ENCODE data around the gene ZNG1C. TPM values are rescaled to one million over a fixed set of nuclear protein-coding genes. Genes with fewer than 3 reads are reported as not detected.
A peak's percentile ranks its signal among the peaks of the same experiment; 100 is the strongest.
"Not testable (repeated sequence)": the region's sequence is repeated elsewhere in the genome, so short reads cannot be mapped to it uniquely, and the experiment has no call there.

The ZNG1C gene
- total RNA-seq = 10 to 100 TPM; 10.2 to 40.4 (median 26.4) TPM

GRCh38 chr9:68241683-68242082 lies at the start of gene ZNG1C:
ZNG1C (plus strand) TSS chr9:68241983; CDS start chr9:68242032, 49 bp downstream.
- not testable (repeated sequence) for H3K4me3 ChIP-seq; H3K4me1 ChIP-seq; H3K27me3 ChIP-seq; H3K27ac ChIP-seq; DNase-seq; H3K9me3 ChIP-seq; ATAC-seq (ENCODE audit: low FRiP score in 2 of 2); H3K36me3 ChIP-seq
- WGBS, 2 donors = no CpG with 5 or more reads among the region's 32 CpGs

DNA sequence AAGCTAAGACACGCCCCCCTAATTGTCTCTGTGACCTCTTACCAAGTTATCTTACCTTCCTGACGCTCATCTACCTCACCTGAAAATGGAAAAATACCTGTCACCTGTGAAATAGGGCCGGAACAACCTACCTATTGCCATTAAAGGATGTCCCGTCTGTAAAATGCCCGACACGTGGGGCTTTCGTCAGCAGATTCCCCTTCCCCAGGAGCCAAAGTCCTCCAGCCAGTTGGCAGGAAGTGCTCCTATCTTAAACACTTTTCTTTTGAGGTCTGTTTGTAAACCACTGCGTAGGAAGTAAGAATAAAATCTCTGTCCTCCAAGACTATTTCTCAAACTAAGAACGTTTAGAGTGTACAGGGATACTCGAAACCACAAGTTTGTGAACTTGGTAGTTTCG lies 654 bp downstream of the ZNG1C start:
- not testable (repeated sequence) for H3K27ac ChIP-seq; ATAC-seq (ENCODE audit: low FRiP score in 2 of 2)
- WGBS, 2 donors = no CpG with 5 or more reads among the region's 11 CpGs

DNA sequence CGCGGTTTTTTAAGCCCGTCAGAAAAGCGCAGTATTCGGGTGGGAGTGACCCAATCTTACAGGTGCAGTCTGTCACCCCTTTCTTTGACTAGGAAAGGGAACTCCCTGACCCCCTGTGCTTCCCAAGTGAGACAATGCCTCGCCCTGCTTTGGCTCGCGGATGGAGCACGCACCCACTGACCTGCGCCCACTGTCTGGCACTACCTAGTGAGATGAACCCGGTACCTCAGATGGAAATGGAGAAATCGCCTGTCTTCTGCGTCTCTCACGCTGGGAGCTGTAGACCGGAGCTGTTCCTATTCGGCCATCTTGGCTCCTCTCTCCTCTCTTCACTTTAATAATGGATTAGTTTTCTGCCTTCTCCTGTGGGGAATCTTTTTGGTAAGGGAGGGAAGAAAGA lies 39.3 kb downstream of the ZNG1C start:
- H3K9me3 ChIP-seq; H3K4me3 ChIP-seq; H3K27me3 ChIP-seq; H3K27ac ChIP-seq; H3K4me1 ChIP-seq; H3K36me3 ChIP-seq; ATAC-seq (ENCODE audit: low FRiP score in 2 of 2): not testable (repeated sequence)
- peak in 1 of 2 donors; percentile 34 for DNase-seq
- WGBS, 2 donors = 98% methylated on average over 7 to 11 of the region's 16 CpGs

More for the DNA sequence above, 654 bp downstream of the ZNG1C start:
- H3K27me3 ChIP-seq, H3K36me3 ChIP-seq, H3K9me3 ChIP-seq, H3K4me3 ChIP-seq, H3K4me1 ChIP-seq, DNase-seq: not testable (repeated sequence)

DNA sequence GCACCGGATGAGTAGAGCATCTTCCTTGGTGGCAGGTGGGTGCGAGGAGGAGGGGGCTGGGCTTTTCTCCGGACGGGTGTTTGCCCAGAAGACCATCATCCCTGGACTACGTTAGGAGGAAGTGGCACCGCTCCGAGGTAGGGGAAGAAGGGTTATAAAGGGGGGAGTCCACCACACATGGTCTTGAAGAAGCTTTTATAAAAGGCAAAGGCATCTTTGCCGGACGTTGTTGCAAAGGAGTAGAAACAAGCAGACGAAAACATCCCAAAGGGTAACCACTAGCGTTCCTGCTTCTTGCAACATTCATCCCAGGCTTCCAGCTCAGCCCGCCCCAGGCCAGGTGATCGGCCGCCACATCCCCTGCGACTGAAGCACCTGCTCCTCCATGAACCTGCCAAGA lies 60.8 kb downstream of the ZNG1C start, which contains the start of gene FOXD4L3:
TSS of gene FOXD4L3 (plus strand) at position 301 of the 400 bp plus-strand sequence. CDS start at position 386, 85 bp downstream.
- not testable (repeated sequence) for H3K4me3 ChIP-seq; DNase-seq; H3K4me1 ChIP-seq; H3K27me3 ChIP-seq; H3K27ac ChIP-seq; ATAC-seq (ENCODE audit: low FRiP score in 2 of 2); H3K36me3 ChIP-seq; H3K9me3 ChIP-seq
- no CpG with 5 or more reads among the region's 15 CpGs for WGBS, 2 donors

- H3K4me3 ChIP-seq; H3K27ac ChIP-seq; H3K36me3 ChIP-seq; H3K9me3 ChIP-seq; ATAC-seq (ENCODE audit: low FRiP score in 2 of 2); H3K27me3 ChIP-seq; H3K4me1 ChIP-seq: not testable (repeated sequence)
- WGBS, 2 donors = no CpG with 5 or more reads among the region's 30 CpGs
- DNase-seq = peak in 1 of 2 donors; percentile 22
Observed at GRCh38 chr9:68303771-68304170, 62.0 kb downstream of the ZNG1C start.

- ATAC-seq (ENCODE audit: low FRiP score in 2 of 2); H3K9me3 ChIP-seq; H3K27ac ChIP-seq; H3K4me1 ChIP-seq; H3K27me3 ChIP-seq; H3K36me3 ChIP-seq; H3K4me3 ChIP-seq; DNase-seq: not testable (repeated sequence)
- WGBS, 2 donors = no CpG with 5 or more reads among the region's 21 CpGs
Observed at GRCh38 chr9:68304212-68304611, 62.4 kb downstream of the ZNG1C start.

GRCh38 chr9:68304777-68305176 lies 63.0 kb downstream of the ZNG1C start:
- not testable (repeated sequence) for ATAC-seq (ENCODE audit: low FRiP score in 2 of 2); H3K27me3 ChIP-seq; H3K36me3 ChIP-seq; H3K9me3 ChIP-seq; H3K4me1 ChIP-seq; H3K4me3 ChIP-seq; DNase-seq; H3K27ac ChIP-seq
- 14 to 23% methylated on average over 2 to 3 of the region's 4 CpGs for WGBS, 2 donors

GRCh38 chr9:68305680-68306285 lies 64.0 kb downstream of the ZNG1C start:
- not testable (repeated sequence) for H3K27me3 ChIP-seq, H3K36me3 ChIP-seq, H3K4me1 ChIP-seq, H3K9me3 ChIP-seq, DNase-seq, H3K4me3 ChIP-seq, H3K27ac ChIP-seq
- 21 to 32% methylated on average over 8 to 9 of the region's 21 CpGs for WGBS, 2 donors
- peak in 1 of 2 donors; percentile 33 for ATAC-seq (ENCODE audit: low FRiP score in 2 of 2)

GRCh38 chr9:68306391-68306964 lies 64.7 kb downstream of the ZNG1C start:
- H3K27me3 ChIP-seq, H3K9me3 ChIP-seq, H3K36me3 ChIP-seq, H3K4me3 ChIP-seq, H3K27ac ChIP-seq, H3K4me1 ChIP-seq: not testable (repeated sequence)
- ATAC-seq (ENCODE audit: low FRiP score in 2 of 2) (peak; percentile 40 to 67), DNase-seq (peak in 1 of 2 donors; percentile 46)
- WGBS, 2 donors = 38% methylated on average over 10 of the region's 37 CpGs; no CpG with 5 or more reads in 1 of the 2 donors

DNA sequence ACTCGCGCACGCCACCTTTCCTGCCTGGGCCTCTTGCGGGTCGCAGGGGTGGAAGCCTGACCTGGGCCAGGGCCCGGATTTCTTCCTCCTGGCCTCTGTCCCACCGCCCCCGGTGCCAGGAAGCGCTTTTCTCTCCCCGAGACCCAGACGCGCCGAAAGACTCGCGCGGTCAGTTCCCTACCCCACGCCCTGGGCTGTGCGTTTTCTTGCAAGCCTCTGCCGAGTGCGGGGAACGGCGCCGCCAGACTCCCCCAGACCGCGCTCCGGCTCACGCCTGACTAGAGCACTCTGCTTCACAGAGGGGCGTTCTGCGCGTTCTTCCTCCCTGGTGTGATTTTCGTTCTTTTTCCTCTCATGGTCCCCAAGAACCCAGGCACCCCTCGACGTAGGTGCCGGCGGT lies 65.3 kb downstream of the ZNG1C start:
- WGBS, 2 donors = 49% methylated on average over 16 of the region's 35 CpGs; no CpG with 5 or more reads in 1 of the 2 donors
- not testable (repeated sequence) for H3K9me3 ChIP-seq, H3K27me3 ChIP-seq, H3K4me3 ChIP-seq, H3K36me3 ChIP-seq, H3K4me1 ChIP-seq, H3K27ac ChIP-seq
- DNase-seq (peak in 1 of 2 donors; percentile 69), ATAC-seq (ENCODE audit: low FRiP score in 2 of 2) (peak; percentile 49 to 58)

DNA sequence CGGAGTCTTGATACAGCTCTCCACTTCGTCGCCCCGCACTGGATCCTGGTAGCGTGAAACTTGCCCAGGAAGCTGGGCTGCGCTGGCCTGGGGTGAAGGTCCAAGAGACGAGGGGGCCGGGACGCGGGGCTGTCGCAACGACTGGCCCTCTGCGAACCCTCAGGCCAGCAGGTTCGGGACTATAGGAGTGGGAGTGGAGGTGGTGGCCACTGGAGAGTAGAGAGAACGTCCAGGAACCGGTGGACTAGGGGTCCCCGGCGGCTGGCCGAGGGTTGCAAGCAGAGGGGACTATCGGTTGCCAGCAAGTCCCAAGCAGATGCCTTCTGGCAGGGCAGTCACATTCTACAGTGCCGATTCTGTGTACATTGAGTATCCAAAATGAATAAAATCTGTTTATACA lies 65.9 kb downstream of the ZNG1C start:
- WGBS, 2 donors = 25 to 41% methylated on average over 16 to 18 of the region's 21 CpGs
- H3K27me3 ChIP-seq, H3K9me3 ChIP-seq, H3K4me1 ChIP-seq, H3K4me3 ChIP-seq, H3K27ac ChIP-seq, H3K36me3 ChIP-seq: not testable (repeated sequence)
- DNase-seq (peak in 1 of 2 donors; percentile 83), ATAC-seq (ENCODE audit: low FRiP score in 2 of 2) (peak; percentile 46 to 56)

DNA sequence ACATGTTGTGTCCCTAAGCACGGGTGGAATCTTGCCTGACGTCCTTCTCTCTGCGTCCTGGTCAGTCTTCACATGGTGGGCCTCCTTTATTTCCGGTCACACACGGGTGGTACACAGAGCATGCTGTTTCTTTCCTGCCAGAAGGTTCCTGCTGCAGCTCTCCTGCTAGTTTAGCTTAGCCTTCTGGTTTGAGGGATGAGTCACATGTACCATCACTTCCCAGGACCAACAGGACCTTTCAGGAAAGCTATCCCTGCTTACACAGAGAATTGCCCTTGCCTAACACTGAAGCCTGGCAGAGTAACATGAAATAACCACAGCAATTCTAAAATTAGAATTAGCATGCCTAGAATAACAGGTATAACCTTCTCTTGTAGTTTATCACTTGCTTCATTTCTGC lies 69.4 kb downstream of the ZNG1C start:
- H3K9me3 ChIP-seq; H3K27me3 ChIP-seq; ATAC-seq (ENCODE audit: low FRiP score in 2 of 2); H3K27ac ChIP-seq; H3K4me3 ChIP-seq; H3K4me1 ChIP-seq; H3K36me3 ChIP-seq; DNase-seq: not testable (repeated sequence)
- WGBS, 2 donors = no CpG with 5 or more reads among the region's 5 CpGs

DNA sequence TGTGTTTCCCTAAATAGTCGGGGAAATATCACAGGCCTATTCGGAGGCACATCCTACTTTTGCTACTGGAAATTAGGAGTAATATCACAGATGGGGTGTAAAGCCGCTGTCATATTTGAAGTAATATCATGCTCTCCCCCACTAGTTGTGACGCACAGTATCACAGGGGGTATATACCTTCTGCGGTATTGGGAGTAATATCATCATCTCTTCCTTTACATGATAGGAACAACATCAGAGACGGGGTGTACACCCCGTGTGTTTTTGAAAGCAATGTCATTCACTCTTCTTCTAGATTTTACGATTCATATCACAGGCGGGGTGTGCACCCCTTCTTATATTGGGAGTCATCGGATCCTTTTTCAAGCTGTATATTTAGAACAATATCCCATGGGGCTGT lies 76.4 kb downstream of the ZNG1C start:
- not testable (repeated sequence) for H3K4me3 ChIP-seq, H3K9me3 ChIP-seq, H3K36me3 ChIP-seq, H3K27ac ChIP-seq, H3K27me3 ChIP-seq, DNase-seq, H3K4me1 ChIP-seq
- peak; percentile 46 to 68 for ATAC-seq (ENCODE audit: low FRiP score in 2 of 2)
- WGBS, 2 donors = 67 to 75% methylated on average over 10 of the region's 10 CpGs
